ENCODE results near the gene CTSC.
"Not testable (repeated sequence)": the region's sequence is repeated elsewhere in the genome, so short reads cannot be mapped to it uniquely, and the experiment has no call there.

Gene CTSC

GRCh38 chr11:88348870-88349269, 11.3 kb upstream of the CTSC start:
- no peak for DNase-seq

- DNase-seq: no peak
Measured at GRCh38 chr11:88345949-88346348, 8.4 kb upstream of the CTSC start.

- no peak for DNase-seq
Measured at GRCh38 chr11:88345408-88345807, 7.9 kb upstream of the CTSC start.

GRCh38 chr11:88344869-88345268, 7.3 kb upstream of the CTSC start:
- DNase-seq: no peak

- no peak for DNase-seq
Measured at GRCh38 chr11:88341522-88342251, 4.2 kb upstream of the CTSC start.

- DNase-seq: no peak
Measured at GRCh38 chr11:88340366-88340935, 2.9 kb upstream of the CTSC start.

- no peak for DNase-seq
Measured at GRCh38 chr11:88337987-88338668, 592 bp upstream of the CTSC start.

GRCh38 chr11:88335284-88335683, 2.3 kb downstream of the CTSC start:
- no peak for DNase-seq

- no peak for DNase-seq
Measured at GRCh38 chr11:88333862-88334261, 3.7 kb downstream of the CTSC start.

- DNase-seq: no peak
Measured at GRCh38 chr11:88332851-88333250, 4.7 kb downstream of the CTSC start.

GRCh38 chr11:88330826-88331428, 6.6 kb downstream of the CTSC start:
- no peak for DNase-seq

GRCh38 chr11:88329563-88330250, 7.8 kb downstream of the CTSC start:
- no peak for DNase-seq

- no peak for DNase-seq
Measured at GRCh38 chr11:88327462-88328143, 9.9 kb downstream of the CTSC start.

- no peak for DNase-seq
Measured at GRCh38 chr11:88327061-88327460, 10.5 kb downstream of the CTSC start.

- DNase-seq: peak; percentile 5
Measured at GRCh38 chr11:88326099-88326498, 11.4 kb downstream of the CTSC start.

GRCh38 chr11:88324562-88325345, 12.8 kb downstream of the CTSC start:
- no peak for DNase-seq

- not testable (repeated sequence) for DNase-seq
Measured at GRCh38 chr11:88322881-88323280, 14.7 kb downstream of the CTSC start.

GRCh38 chr11:88321412-88321811, 16.1 kb downstream of the CTSC start:
- DNase-seq: not testable (repeated sequence)

GRCh38 chr11:88320149-88320559, 17.4 kb downstream of the CTSC start:
- no peak for DNase-seq

GRCh38 chr11:88318017-88318416, 19.5 kb downstream of the CTSC start:
- no peak for DNase-seq

- no peak for DNase-seq
Measured at GRCh38 chr11:88317536-88317935, 20.0 kb downstream of the CTSC start.

GRCh38 chr11:88315981-88316441, 21.5 kb downstream of the CTSC start:
- no peak for DNase-seq
